ENCODE measurements around the gene FADS3.

The FADS3 gene

DNA sequence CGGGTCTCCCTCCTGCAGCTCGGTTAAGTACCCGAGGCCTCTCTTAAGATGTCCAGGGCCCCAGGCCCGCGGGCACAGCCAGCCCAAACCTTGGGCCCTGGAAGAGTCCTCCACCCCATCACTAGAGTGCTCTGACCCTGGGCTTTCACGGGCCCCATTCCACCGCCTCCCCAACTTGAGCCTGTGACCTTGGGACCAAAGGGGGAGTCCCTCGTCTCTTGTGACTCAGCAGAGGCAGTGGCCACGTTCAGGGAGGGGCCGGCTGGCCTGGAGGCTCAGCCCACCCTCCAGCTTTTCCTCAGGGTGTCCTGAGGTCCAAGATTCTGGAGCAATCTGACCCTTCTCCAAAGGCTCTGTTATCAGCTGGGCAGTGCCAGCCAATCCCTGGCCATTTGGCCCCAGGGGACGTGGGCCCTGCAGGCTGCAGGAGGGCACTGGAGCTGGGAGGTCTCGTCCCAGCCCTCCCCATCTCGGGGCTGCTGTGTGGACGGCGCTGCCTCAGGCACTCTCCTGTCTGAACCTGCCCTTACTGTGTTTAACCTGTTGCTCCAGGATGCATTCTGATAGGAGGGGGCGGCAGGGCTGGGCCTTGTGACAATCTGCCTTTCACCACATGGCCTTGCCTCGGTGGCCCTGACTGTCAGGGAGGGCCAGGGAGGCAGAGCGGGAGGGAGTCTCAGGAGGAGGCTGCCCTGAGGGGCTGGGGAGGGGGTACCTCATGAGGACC is 25.0 kb downstream of the FADS3 start:
- Histone ChIP-seq H3K9ac (ENCODE audit: low read length) (no peak overlapping the region), H3K9me3 (ENCODE audit: control insufficient read depth, low read length) (no peaks in the 10 kb centered on the region), H3K4me1 (ENCODE audit: control insufficient read depth, insufficient read depth, low read length) (peaks cover 17% of the 10 kb centered on the region), H3K4me3 (ENCODE audit: low read length) (no peak overlapping the region), H3K36me3 (ENCODE audit: control insufficient read depth, insufficient read depth, low read length, severe bottlenecking) (peaks cover 50% of the 10 kb centered on the region), H3K27me3 (replicated peaks; ENCODE audit: control insufficient read depth, insufficient read depth, low read length) (no peaks in the 10 kb centered on the region)
- DNase-seq (ENCODE audit: low read depth) = no peak

DNA sequence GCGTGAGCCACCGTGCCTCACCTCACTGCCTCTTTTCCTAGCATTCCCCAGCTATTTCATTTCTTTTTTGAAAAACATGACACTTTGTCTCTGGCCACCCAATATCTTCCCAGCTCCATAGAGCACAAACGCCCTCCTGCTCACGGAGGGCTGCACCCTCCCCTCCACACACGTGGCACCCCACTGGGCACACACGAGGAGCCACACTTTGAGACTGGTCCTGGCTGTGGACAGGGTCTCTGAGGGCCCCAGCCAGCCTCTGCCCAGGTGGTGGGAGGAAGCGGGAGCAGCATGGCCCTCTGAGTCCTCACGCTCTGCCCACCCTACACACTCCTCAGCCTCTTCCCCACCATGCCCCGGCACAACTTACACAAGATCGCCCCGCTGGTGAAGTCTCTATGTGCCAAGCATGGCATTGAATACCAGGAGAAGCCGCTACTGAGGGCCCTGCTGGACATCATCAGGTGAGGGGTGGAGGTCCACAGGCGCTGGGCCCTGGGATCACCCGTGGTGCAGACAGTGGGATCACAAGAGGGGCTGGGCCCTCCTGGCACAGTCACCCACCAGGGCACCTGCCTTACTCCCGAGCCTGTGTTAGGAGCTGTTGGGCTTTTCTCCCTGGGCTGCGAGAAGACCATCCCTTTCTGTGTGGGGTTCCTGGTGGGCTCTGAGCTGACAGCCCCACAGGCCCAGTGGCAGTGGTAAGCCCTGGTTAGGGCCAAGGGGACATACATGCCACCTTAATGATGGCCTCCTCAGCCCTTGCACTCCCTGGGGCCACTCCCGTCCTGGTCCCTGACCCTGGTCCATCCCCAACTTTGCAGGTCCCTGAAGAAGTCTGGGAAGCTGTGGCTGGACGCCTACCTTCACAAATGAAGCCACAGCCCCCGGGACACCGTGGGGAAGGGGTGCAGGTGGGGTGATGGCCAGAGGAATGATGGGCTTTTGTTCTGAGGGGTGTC is 26.2 kb downstream of the FADS3 start:
- Histone ChIP-seq H3K4me3 (ENCODE audit: low read length) (no peak overlapping the region), H3K36me3 (ENCODE audit: control insufficient read depth, insufficient read depth, low read length, severe bottlenecking) (peaks cover 60% of the 10 kb centered on the region), H3K9ac (ENCODE audit: low read length) (no peak overlapping the region), H3K4me1 (ENCODE audit: control insufficient read depth, insufficient read depth, low read length) (peaks cover 4% of the 10 kb centered on the region), H3K9me3 (ENCODE audit: control insufficient read depth, low read length) (no peaks in the 10 kb centered on the region), H3K27me3 (replicated peaks; ENCODE audit: control insufficient read depth, insufficient read depth, low read length) (no peaks in the 10 kb centered on the region)
- DNase-seq (ENCODE audit: low read depth) = no peak

GRCh38 chr11:61863548-61864081 is 27.7 kb downstream of the FADS3 start:
- peaks cover 74% of the 10 kb centered on the region for H3K36me3 ChIP-seq (ENCODE audit: control insufficient read depth, insufficient read depth, low read length, severe bottlenecking)
- H3K9me3 ChIP-seq (ENCODE audit: control insufficient read depth, low read length) = no peaks in the 10 kb centered on the region
- no peaks in the 10 kb centered on the region for H3K27me3 ChIP-seq (replicated peaks; ENCODE audit: control insufficient read depth, insufficient read depth, low read length)
- H3K9ac ChIP-seq (ENCODE audit: low read length) = no peak overlapping the region
- H3K4me1 ChIP-seq (ENCODE audit: control insufficient read depth, insufficient read depth, low read length) = no peaks in the 10 kb centered on the region
- DNase-seq (ENCODE audit: low read depth) = no peak
- H3K4me3 ChIP-seq (ENCODE audit: low read length) = no peak overlapping the region

DNA sequence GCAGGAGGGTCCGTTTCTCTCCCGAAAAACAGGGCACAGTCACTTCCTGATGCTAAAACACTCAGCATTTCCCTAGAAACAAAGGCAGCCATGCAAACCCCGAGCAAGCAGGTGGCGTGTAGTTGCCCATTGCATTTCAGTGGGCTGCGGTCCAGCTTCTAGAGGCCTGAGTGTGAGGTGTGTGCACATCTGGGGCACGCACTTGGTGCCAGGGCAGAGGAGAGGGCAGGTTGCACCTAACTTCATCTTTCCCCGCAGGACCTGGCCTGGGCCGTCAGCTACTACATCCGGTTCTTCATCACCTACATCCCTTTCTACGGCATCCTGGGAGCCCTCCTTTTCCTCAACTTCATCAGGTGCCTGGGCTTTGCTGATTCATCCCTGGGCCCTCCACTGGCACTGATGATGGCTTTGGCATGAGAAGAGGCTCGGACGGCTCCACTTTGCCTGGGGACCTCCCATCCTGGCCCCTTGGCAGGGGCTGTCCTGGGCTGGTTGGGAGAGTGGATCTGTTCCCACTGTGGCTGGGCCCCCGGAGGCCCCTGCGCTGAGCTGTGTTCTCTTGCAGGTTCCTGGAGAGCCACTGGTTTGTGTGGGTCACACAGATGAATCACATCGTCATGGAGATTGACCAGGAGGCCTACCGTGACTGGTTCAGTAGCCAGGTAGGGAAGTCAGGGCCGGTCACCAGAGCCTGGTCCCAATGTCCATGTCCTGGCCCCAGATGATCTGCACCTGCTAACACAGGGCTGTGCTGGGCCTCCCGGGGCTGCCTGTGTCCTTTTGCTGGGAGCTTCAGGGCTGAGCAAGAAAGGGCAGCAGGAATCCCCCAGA is 28.4 kb downstream of the FADS3 start:
- peaks cover 76% of the 10 kb centered on the region for H3K36me3 ChIP-seq (ENCODE audit: control insufficient read depth, insufficient read depth, low read length, severe bottlenecking)
- H3K27me3 ChIP-seq (replicated peaks; ENCODE audit: control insufficient read depth, insufficient read depth, low read length) = no peaks in the 10 kb centered on the region
- DNase-seq (ENCODE audit: low read depth) = no peak
- H3K4me1 ChIP-seq (ENCODE audit: control insufficient read depth, insufficient read depth, low read length) = no peaks in the 10 kb centered on the region
- no peak overlapping the region for H3K9ac ChIP-seq (ENCODE audit: low read length)
- H3K9me3 ChIP-seq (ENCODE audit: control insufficient read depth, low read length) = no peaks in the 10 kb centered on the region
- no peak overlapping the region for H3K4me3 ChIP-seq (ENCODE audit: low read length)

GRCh38 chr11:61861634-61862033 is 29.7 kb downstream of the FADS3 start:
- H3K9ac ChIP-seq (ENCODE audit: low read length) = no peak overlapping the region
- H3K36me3 ChIP-seq (ENCODE audit: control insufficient read depth, insufficient read depth, low read length, severe bottlenecking) = peaks cover 86% of the 10 kb centered on the region
- no peaks in the 10 kb centered on the region for H3K27me3 ChIP-seq (replicated peaks; ENCODE audit: control insufficient read depth, insufficient read depth, low read length)
- no peak overlapping the region for H3K4me3 ChIP-seq (ENCODE audit: low read length)
- H3K9me3 ChIP-seq (ENCODE audit: control insufficient read depth, low read length) = no peaks in the 10 kb centered on the region
- H3K4me1 ChIP-seq (ENCODE audit: control insufficient read depth, insufficient read depth, low read length) = no peaks in the 10 kb centered on the region
- DNase-seq (ENCODE audit: low read depth) = no peak

- Histone ChIP-seq H3K27me3 (replicated peaks; ENCODE audit: control insufficient read depth, insufficient read depth, low read length) (no peaks in the 10 kb centered on the region), H3K4me1 (ENCODE audit: control insufficient read depth, insufficient read depth, low read length) (no peaks in the 10 kb centered on the region), H3K9me3 (ENCODE audit: control insufficient read depth, low read length) (no peaks in the 10 kb centered on the region), H3K4me3 (ENCODE audit: low read length) (no peak overlapping the region), H3K9ac (ENCODE audit: low read length) (no peak overlapping the region), H3K36me3 (ENCODE audit: control insufficient read depth, insufficient read depth, low read length, severe bottlenecking) (peaks cover 80% of the 10 kb centered on the region)
- no peak for DNase-seq (ENCODE audit: low read depth)
These were observed 31.1 kb downstream of the FADS3 start for GRCh38 chr11:61860054-61860903.

GRCh38 chr11:61855939-61856680 is 35.2 kb downstream of the FADS3 start:
- Histone ChIP-seq H3K9ac (ENCODE audit: low read length) (no peak overlapping the region), H3K4me1 (ENCODE audit: control insufficient read depth, insufficient read depth, low read length) (no peaks in the 10 kb centered on the region), H3K36me3 (ENCODE audit: control insufficient read depth, insufficient read depth, low read length, severe bottlenecking) (peaks cover 82% of the 10 kb centered on the region), H3K4me3 (ENCODE audit: low read length) (no peak overlapping the region), H3K9me3 (ENCODE audit: control insufficient read depth, low read length) (no peaks in the 10 kb centered on the region), H3K27me3 (replicated peaks; ENCODE audit: control insufficient read depth, insufficient read depth, low read length) (no peaks in the 10 kb centered on the region)
- DNase-seq (ENCODE audit: low read depth) = no peak

GRCh38 chr11:61854966-61855714 is 36.2 kb downstream of the FADS3 start:
- Histone ChIP-seq H3K4me1 (ENCODE audit: control insufficient read depth, insufficient read depth, low read length) (no peaks in the 10 kb centered on the region), H3K27me3 (replicated peaks; ENCODE audit: control insufficient read depth, insufficient read depth, low read length) (no peaks in the 10 kb centered on the region), H3K36me3 (ENCODE audit: control insufficient read depth, insufficient read depth, low read length, severe bottlenecking) (peaks cover 84% of the 10 kb centered on the region), H3K4me3 (ENCODE audit: low read length) (no peak overlapping the region), H3K9me3 (ENCODE audit: control insufficient read depth, low read length) (no peaks in the 10 kb centered on the region), H3K9ac (ENCODE audit: low read length) (no peak overlapping the region)
- no peak for DNase-seq (ENCODE audit: low read depth)

DNA sequence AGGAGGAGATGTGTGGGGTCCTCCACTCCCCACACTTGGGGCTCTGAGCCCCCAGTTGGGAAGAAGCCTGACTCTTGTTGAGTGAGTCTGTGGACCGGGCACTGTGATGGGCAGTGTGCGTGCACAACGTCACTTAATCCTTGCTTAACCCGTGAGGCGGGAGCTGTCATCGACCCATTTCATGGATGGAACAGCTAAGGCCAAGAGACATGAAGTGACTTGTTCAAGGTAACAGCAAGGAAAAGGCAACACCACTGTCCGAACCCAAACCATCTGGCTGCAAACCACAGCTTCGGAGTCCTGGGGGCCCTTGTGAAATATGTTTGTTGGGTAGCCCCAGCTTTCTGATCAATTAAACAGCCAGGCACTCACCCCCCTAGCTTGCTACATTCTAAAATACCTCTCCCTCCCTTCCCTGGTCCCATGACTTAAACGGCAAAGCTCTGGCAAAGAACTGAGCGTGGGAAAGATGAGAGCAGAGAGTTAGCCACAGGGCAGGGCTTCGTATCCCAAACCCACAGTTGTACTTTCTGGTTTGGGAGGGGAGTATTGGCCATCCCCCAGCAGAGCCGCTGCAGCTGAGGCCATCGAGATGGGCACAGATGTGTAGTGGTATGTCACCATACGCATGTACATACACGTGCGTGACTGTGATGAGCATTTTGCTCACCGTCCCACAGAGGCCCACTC is 37.0 kb downstream of the FADS3 start:
- DNase-seq (ENCODE audit: low read depth) = no peak
- Histone ChIP-seq H3K4me1 (ENCODE audit: control insufficient read depth, insufficient read depth, low read length) (no peaks in the 10 kb centered on the region), H3K4me3 (ENCODE audit: low read length) (no peak overlapping the region), H3K36me3 (ENCODE audit: control insufficient read depth, insufficient read depth, low read length, severe bottlenecking) (peaks cover 84% of the 10 kb centered on the region), H3K27me3 (replicated peaks; ENCODE audit: control insufficient read depth, insufficient read depth, low read length) (no peaks in the 10 kb centered on the region), H3K9ac (ENCODE audit: low read length) (no peak overlapping the region), H3K9me3 (ENCODE audit: control insufficient read depth, low read length) (no peaks in the 10 kb centered on the region)
